OCI-LY7 (cell line): ENCODE measurements around the gene TMEM63B. TPM values are rescaled to one million over a fixed set of nuclear protein-coding genes. Genes with fewer than 3 reads are reported as not detected.

ENCODE experiments used
- BruUV-seq: library from RNA; stranded (reverse); fragments of 400-500 nt; replicated peaks from 2 replicates; lab custom pipeline; 2021; lab: Mats Ljungman, UMichigan
- CTCF ChIA-PET: fragments of 300-600 bp; sonication (Branson Sonifier 250); formaldehyde crosslinking; loops from one replicate; lab custom pipeline; 2022; ENCODE audit warnings: antibody characterized with exemption; ENCODE audit not compliant: unreplicated experiment; lab: Charles Lee
- POLR2A ChIA-PET: fragments of 300-600 bp; sonication (Branson Sonifier 250); formaldehyde crosslinking; loops from one replicate; lab custom pipeline; 2022; ENCODE audit warnings: antibody characterized with exemption; lab: Charles Lee
- DNase-seq: peaks from one replicate; pipeline ENCODE4 v3.0.0-alpha.2; 2015; ENCODE audit warnings: low spot score
- H2AFZ ChIP-seq: fragments of 200-600 bp; sonication (generic), shearing (Covaris generic); 2 replicates; pipeline ENCODE4 v1.6.1; 2014; ENCODE audit warnings: mild to moderate bottlenecking, antibody characterized with exemption, low read length, moderate library complexity
- H3K27ac ChIP-seq: fragments of 200-600 bp; sonication (generic); 2 replicates; pipeline ENCODE4 v1.5.1; 2014; ENCODE audit warnings: mixed run types, low read depth, mild to moderate bottlenecking, moderate library complexity, low read length, inconsistent platforms; ENCODE audit not compliant: poor library complexity, severe bottlenecking
- H3K36me3 ChIP-seq: fragments of 200-600 bp; sonication (generic); 2 replicates; pipeline ENCODE4 v1.6.1; 2014; ENCODE audit warnings: mild to moderate bottlenecking, antibody characterized with exemption, low read length, moderate library complexity, mixed read lengths; ENCODE audit not compliant: insufficient read depth
- H3K4me1 ChIP-seq: fragments of 200-600 bp; sonication (generic); 2 replicates; pipeline ENCODE4 v1.5.1; 2014; ENCODE audit warnings: mild to moderate bottlenecking, low read length; ENCODE audit not compliant: insufficient read depth, poor library complexity, severe bottlenecking
- H3K4me2 ChIP-seq: fragments of 200-600 bp; sonication (generic); 2 replicates; pipeline ENCODE4 v1.6.1; 2014; ENCODE audit warnings: mild to moderate bottlenecking, low read length
- H3K4me3 ChIP-seq: fragments of 200-600 bp; sonication (generic); 2 replicates; pipeline ENCODE4 v1.5.1; 2014; ENCODE audit warnings: mild to moderate bottlenecking, low read depth, low read length; ENCODE audit not compliant: poor library complexity, severe bottlenecking
- H3K79me2 ChIP-seq: fragments of 200-600 bp; sonication (generic); 2 replicates; pipeline ENCODE4 v1.6.1; 2016; ENCODE audit warnings: low read depth, mild to moderate bottlenecking, low read length, moderate library complexity, mixed read lengths; ENCODE audit not compliant: insufficient read depth
- H3K9me2 ChIP-seq: fragments of 200-600 bp; sonication (generic); 2 replicates; pipeline ENCODE4 v1.6.1; 2016; ENCODE audit warnings: mild to moderate bottlenecking, low read length, mixed read lengths; ENCODE audit not compliant: insufficient read depth
- H3K9me3 ChIP-seq: fragments of 200-600 bp; sonication (generic); 2 replicates; pipeline ENCODE4 v1.6.1; 2014; ENCODE audit warnings: mild to moderate bottlenecking, mixed run types, low read length, mixed read lengths
- H4K20me1 ChIP-seq: fragments of 200-600 bp; sonication (generic); 2 replicates; pipeline ENCODE4 v1.6.1; 2014; ENCODE audit warnings: mild to moderate bottlenecking, antibody characterized with exemption, low read length, moderate library complexity, mixed read lengths; ENCODE audit not compliant: insufficient read depth
- EZH2phosphoT487 ChIP-seq: fragments of 200-600 bp; sonication (generic); IDR thresholded peaks from 2 replicates; pipeline ENCODE4 v1.6.1; 2018; ENCODE audit warnings: low read depth, borderline replicate concordance, mild to moderate bottlenecking, mixed run types, antibody characterized with exemption, low read length, moderate library complexity, mixed read lengths
- intact Hi-C: fragments of 100-400 bp; cut with micrococcal nuclease; formaldehyde crosslinking; loops from one replicate; pipeline ENCODE4 v1.10.0; 2022; ENCODE audit not compliant: unreplicated experiment
- total RNA-seq, 2 experiments: library from RNA; depleted of rRNA in 1 of 2; stranded (reverse); fragments of >200 nt in 1 of 2; shearing (Covaris generic) in 1 of 2; gene quantifications; 2 replicates each; pipeline ENCODE4 v1.2.3, GENCODE V29; 2014 to 2022
- TF ChIP-seq, protein P1 (sequence below): fragments of 200-600 bp; sonication (generic); conservative IDR thresholded peaks from 2 replicates; pipeline ENCODE4 v1.5.1; 2014; ENCODE audit warnings: mild to moderate bottlenecking, antibody characterized with exemption, low read length, moderate library complexity, mixed read lengths

TMEM63B gene
- total RNA-seq, 2 experiments from 2014 or later = 5.4 to 10.0 TPM

DNA sequence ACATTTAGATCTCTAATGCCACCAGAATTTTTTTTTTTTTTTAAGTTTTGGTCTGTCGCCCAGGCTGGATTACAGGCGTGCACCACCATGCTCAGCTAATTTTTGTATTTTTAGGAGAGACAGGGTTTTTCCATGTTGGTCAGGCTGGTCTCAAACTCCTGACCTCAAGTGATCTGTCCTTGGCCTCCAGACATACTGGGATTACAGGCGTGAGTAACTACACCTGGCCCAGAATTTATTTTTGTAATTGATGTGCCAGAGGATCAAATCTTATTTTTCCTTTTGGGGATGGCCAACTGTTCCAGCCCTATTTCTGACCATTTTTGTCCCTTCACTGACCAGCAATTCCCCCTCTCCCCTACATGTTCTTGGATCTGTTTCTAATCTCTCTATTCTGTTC lies 71.3 kb downstream of the TMEM63B start:
- Histone ChIP-seq H3K9me2 (no peaks in the 10 kb centered on the region), H3K4me2 (no peak overlapping the region), H2AFZ (no peak overlapping the region), H3K27ac (no peak overlapping the region), H3K36me3 (no peaks in the 10 kb centered on the region), H3K9me3 (no peaks in the 10 kb centered on the region), H3K4me3 (no peak overlapping the region), H3K4me1 (no peaks in the 10 kb centered on the region), H4K20me1 (no peaks in the 10 kb centered on the region), H3K79me2 (no peaks in the 10 kb centered on the region)
- DNase-seq = no peak
- CTCF ChIA-PET = no interaction called here
- intact Hi-C loops = no loop called here
- no peak for TF ChIP-seq EZH2phosphoT487
- TF ChIP-seq, protein P1, sequence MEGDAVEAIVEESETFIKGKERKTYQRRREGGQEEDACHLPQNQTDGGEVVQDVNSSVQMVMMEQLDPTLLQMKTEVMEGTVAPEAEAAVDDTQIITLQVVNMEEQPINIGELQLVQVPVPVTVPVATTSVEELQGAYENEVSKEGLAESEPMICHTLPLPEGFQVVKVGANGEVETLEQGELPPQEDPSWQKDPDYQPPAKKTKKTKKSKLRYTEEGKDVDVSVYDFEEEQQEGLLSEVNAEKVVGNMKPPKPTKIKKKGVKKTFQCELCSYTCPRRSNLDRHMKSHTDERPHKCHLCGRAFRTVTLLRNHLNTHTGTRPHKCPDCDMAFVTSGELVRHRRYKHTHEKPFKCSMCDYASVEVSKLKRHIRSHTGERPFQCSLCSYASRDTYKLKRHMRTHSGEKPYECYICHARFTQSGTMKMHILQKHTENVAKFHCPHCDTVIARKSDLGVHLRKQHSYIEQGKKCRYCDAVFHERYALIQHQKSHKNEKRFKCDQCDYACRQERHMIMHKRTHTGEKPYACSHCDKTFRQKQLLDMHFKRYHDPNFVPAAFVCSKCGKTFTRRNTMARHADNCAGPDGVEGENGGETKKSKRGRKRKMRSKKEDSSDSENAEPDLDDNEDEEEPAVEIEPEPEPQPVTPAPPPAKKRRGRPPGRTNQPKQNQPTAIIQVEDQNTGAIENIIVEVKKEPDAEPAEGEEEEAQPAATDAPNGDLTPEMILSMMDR = no peak
- POLR2A ChIA-PET = interaction anchor here (0.6 to 0.7 kb wide), 2 partner anchors 26 to 70 kb away, joined by 3 read pairs; no protein-coding TSS in a partner anchor
- no TSS peak for BruUV-seq

DNA sequence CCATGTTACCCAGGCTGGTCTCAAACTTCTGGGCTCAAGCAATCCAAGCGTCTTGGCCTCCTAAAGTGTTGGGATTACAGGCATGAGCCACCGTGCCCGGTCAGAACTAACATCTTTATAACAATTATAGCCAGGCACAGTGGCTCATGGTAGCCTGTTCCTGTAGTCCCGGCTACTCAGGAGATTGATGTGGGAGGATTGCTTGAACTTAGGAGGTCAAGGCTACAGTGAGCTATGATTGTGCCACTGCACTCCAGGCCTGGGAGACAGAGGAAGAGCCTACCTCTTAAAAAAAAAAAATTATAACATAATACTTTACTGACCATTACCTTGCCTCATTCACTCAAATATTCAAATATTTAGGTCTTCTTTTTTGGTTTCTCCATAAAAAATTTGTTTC lies 72.5 kb downstream of the TMEM63B start:
- Histone ChIP-seq H3K4me3 (no peak overlapping the region), H3K27ac (no peak overlapping the region), H3K36me3 (no peaks in the 10 kb centered on the region), H2AFZ (no peak overlapping the region), H3K79me2 (no peaks in the 10 kb centered on the region), H3K9me2 (no peaks in the 10 kb centered on the region), H3K9me3 (no peaks in the 10 kb centered on the region), H4K20me1 (no peaks in the 10 kb centered on the region), H3K4me1 (no peaks in the 10 kb centered on the region), H3K4me2 (no peak overlapping the region)
- BruUV-seq = no TSS peak
- no peak for TF ChIP-seq EZH2phosphoT487
- TF ChIP-seq, protein P1 = no peak
- ChIA-PET CTCF (no interaction called here), POLR2A (interaction anchor here (1.1 kb wide), 1 partner anchor 12 kb away, joined by 3 read pairs; no protein-coding TSS in a partner anchor)
- DNase-seq = no peak
- intact Hi-C loops = no loop called here

DNA sequence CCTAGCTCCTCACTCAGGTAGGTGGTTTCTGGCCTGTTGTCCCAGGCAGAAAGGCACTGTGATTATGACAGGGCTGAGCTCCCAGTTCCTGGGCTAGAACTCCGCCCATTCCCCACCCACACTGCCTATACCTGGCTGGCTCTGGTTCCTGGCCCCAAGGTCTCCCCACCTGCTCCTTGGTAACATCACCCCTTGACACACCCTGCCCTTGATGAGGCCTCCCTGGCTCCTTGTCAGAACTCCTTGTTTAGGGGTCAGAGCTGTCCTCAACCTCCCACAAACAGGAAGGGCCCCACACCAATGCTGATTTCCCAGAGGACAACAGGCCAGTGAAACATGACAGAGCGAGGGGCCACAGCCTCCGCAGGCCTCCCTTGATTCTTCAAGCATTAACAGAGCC lies 73.8 kb downstream of the TMEM63B start:
- peaks cover under 1% of the 10 kb centered on the region for H3K4me1 ChIP-seq
- no peaks in the 10 kb centered on the region for H4K20me1 ChIP-seq
- CTCF ChIA-PET = no interaction called here
- no peak overlapping the region for H3K4me3 ChIP-seq
- H3K27ac ChIP-seq = no peak overlapping the region
- no peak overlapping the region for H2AFZ ChIP-seq
- no peaks in the 10 kb centered on the region for H3K9me2 ChIP-seq
- TF ChIP-seq, protein P1 = no peak
- TF ChIP-seq EZH2phosphoT487 = no peak
- POLR2A ChIA-PET = no interaction called here
- no peak overlapping the region for H3K4me2 ChIP-seq
- intact Hi-C loops = no loop called here
- no TSS peak for BruUV-seq
- DNase-seq = no peak
- no peaks in the 10 kb centered on the region for H3K9me3 ChIP-seq
- no peaks in the 10 kb centered on the region for H3K36me3 ChIP-seq
- no peaks in the 10 kb centered on the region for H3K79me2 ChIP-seq
